Testis (tissue), 3 donors: ENCODE data around the gene SMCO2. TPM values are rescaled to one million over a fixed set of nuclear protein-coding genes. Genes with fewer than 3 reads are reported as not detected.

ENCODE experiments used
- DNase-seq: peaks from one replicate; pipeline ENCODE4 v3.0.0-alpha.2; 2019
- H3K27ac ChIP-seq, 2 donors: fragments of 200-600 bp; sonication (generic); one replicate each; pipeline ENCODE4 v1.5.1; 2019
- H3K27me3 ChIP-seq: fragments of 200-600 bp; sonication (generic); one replicate; pipeline ENCODE4 v1.5.1; 2019
- H3K36me3 ChIP-seq: fragments of 200-600 bp; sonication (generic); one replicate; pipeline ENCODE4 v1.5.1; 2017; ENCODE audit warnings: low read depth; ENCODE audit errors: missing control alignments
- H3K4me1 ChIP-seq: fragments of 200-600 bp; sonication (generic); one replicate; pipeline ENCODE4 v1.5.1; 2019
- H3K4me3 ChIP-seq, 2 donors: fragments of 200-600 bp; sonication (generic); one replicate each; pipeline ENCODE4 v1.5.1; 2017 to 2019
- H3K9me3 ChIP-seq: fragments of 200-600 bp; sonication (generic); one replicate; pipeline ENCODE4 v1.5.1; 2017
- CTCF ChIP-seq, 3 experiments: fragments of 450-650 bp in 2 of 3; fragments of 200-600 bp in 1 of 3; sonication (generic) in 1 of 3; IDR thresholded peaks; one replicate each; pipeline ENCODE4 v1.5.1; 2016 to 2019; ENCODE audit warnings: antibody characterized with exemption in 3 of 3, mild to moderate bottlenecking in 2 of 3, moderate library complexity in 1 of 3
- POLR2A ChIP-seq: fragments of 450-650 bp; IDR thresholded peaks from one replicate; pipeline ENCODE4 v1.6.1; 2017; ENCODE audit warnings: antibody characterized with exemption, mild to moderate bottlenecking, moderate library complexity
- WGBS, 2 donors: methylation state at CpG; one replicate each; pipeline ENCODE4 v1.1.5; 2018; 5-methylcytosine and 5-hydroxymethylcytosine counted together
- intact Hi-C: fragments of 100-400 bp; cut with DNase I; formaldehyde crosslinking; loops from one replicate; pipeline ENCODE4 v1.15.1; 2023; ENCODE audit warnings: low total_unique reads
- polyA plus RNA-seq: library from polyadenylated mRNA; stranded (reverse); fragments of 350-450 nt; fragmentation: Illumina TruSeq; extraction: RNeasy Lipid Tissue Mini Kit (QIAGEN cat#74804); gene quantifications from one replicate; pipeline ENCODE4 v1.2.3, GENCODE V29; 2014; ENCODE audit warnings: low read depth, low replicate concordance; ENCODE audit not compliant: insufficient read depth
- total RNA-seq, 2 donors: library from RNA; depleted of rRNA; stranded (reverse); fragments of >200 nt; gene quantifications; one replicate each; pipeline ENCODE4 v1.2.3, GENCODE V29; 2016

Gene SMCO2
- total and polyA plus RNA-seq, 3 donors from 2014 or later: 1.5 to 4.6 TPM; not detected in 1

DNA sequence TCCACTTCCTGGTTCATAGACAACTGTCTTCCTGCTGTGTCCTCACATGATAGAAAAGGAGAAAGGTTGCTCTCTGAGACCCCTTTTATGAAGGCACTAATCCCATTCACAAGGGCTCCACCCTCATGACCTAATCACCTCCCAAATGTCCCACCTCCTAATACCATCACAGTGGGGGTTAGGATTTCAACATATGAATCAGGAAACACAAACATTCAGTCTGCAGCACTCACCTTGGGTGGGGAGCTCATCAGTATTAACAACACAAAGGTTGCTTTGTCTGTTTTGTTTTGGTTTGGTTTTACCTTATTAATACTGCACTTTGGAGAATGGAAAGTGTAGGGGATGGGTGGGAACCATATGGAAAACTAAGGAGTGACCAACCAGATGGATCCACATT, 10.5 kb upstream of the SMCO2 start:
- Histone ChIP-seq H3K9me3 (no peaks in the 10 kb centered on the region), H3K4me3 (no peak overlapping the region), H3K27me3 (no peaks in the 10 kb centered on the region), H3K4me1 (peaks cover 4% of the 10 kb centered on the region), H3K27ac (no peak overlapping the region), H3K36me3 (no peaks in the 10 kb centered on the region)
- TF ChIP-seq CTCF (IDR thresholded peaks at IDR 0.05) (no peak), POLR2A (no peak)
- DNase-seq: no peak
- intact Hi-C loops: loop anchor here (10.0 kb wide), 1 partner anchor 209 kb away; no protein-coding TSS in a partner anchor

DNA sequence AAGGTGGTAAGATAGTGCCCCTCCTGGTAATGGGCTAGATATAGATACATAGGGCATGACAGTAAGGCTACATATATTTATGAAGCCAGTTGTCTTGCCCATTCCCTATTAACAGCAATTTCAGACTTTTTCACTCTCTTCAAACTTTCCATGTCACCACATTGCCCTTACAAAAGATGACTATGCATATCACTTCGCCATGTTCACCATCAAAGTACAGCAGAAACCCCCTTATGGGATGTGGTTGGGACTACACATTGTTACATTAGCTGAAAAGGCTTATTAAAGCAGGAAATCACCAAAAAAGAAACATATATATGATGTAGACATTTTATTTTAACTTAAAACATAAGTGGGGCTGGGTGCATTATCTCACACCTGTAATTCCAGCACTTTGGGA, 9.8 kb upstream of the SMCO2 start:
- no peak for DNase-seq
- 92 to 100% methylated on average over 1 of the region's 1 CpG for WGBS, 2 donors
- Histone ChIP-seq H3K36me3 (no peaks in the 10 kb centered on the region), H3K27me3 (no peaks in the 10 kb centered on the region), H3K4me3 (no peak overlapping the region), H3K4me1 (peaks cover 4% of the 10 kb centered on the region), H3K9me3 (no peaks in the 10 kb centered on the region), H3K27ac (no peak overlapping the region)
- no peak for TF ChIP-seq POLR2A
- no peak for TF ChIP-seq CTCF (IDR thresholded peaks at IDR 0.05)
- intact Hi-C loops: loop anchor here (10.0 kb wide), 1 partner anchor 208 kb away; no protein-coding TSS in a partner anchor

DNA sequence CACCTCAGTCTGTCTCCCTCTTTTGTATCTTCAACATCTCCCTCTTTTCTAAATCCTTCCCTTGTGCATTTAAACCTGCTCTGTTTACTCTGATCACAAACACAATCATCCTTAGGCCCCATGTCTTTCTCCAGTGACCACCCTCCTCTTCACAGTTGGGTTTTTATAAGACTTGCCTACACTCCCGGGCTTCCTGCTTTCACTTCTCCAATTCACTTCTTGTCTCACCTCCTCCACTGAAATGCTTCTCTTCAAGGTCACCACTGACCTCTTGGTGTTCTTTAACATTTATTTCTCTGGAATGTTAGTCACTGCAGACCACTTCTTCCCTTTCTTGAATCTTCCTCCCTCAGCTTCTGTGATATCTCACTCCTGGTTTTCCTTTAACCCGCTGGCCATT, 8.7 kb upstream of the SMCO2 start:
- H3K9me3 ChIP-seq: no peaks in the 10 kb centered on the region
- H3K27ac ChIP-seq: no peak overlapping the region
- H3K36me3 ChIP-seq: no peaks in the 10 kb centered on the region
- WGBS, 2 donors: 65 to 81% methylated on average over 2 of the region's 2 CpGs
- no peak overlapping the region for H3K4me3 ChIP-seq
- H3K4me1 ChIP-seq: peaks cover 4% of the 10 kb centered on the region
- no peaks in the 10 kb centered on the region for H3K27me3 ChIP-seq
- intact Hi-C loops: loop anchor here (10.0 kb wide), 1 partner anchor 207 kb away; no protein-coding TSS in a partner anchor
- no peak for DNase-seq
- TF ChIP-seq POLR2A (no peak), CTCF (IDR thresholded peaks at IDR 0.05) (no peak)

DNA sequence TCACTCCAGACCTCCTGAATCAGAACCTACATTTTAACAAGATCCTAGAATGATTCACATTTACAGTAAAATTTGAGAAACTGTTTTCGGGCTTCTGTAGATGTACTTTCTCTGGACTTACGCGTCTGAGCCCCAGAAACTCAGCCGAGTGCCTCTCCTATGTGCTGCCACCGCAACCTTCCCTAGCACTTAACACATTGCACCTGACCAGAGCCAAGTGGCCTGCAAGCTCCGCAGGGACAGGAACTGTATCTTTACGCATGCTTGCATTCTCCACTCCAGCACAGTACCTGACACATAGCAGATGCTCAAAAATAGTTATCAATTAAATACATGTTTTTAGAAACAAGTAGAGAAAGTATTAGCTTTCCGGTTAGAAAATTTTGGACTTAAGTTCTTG, 1.2 kb downstream of the SMCO2 start:
- no peak for DNase-seq
- intact Hi-C loops: no loop called here
- no peak overlapping the region for H3K27ac ChIP-seq

More for the DNA sequence above, 1.2 kb downstream of the SMCO2 start:
- Histone ChIP-seq H3K4me1 (no peaks in the 10 kb centered on the region), H3K9me3 (no peaks in the 10 kb centered on the region), H3K36me3 (no peaks in the 10 kb centered on the region), H3K27me3 (no peaks in the 10 kb centered on the region), H3K4me3 (no peak overlapping the region)
- no peak for TF ChIP-seq POLR2A
- TF ChIP-seq CTCF (IDR thresholded peaks at IDR 0.05): no peak
- WGBS, 2 donors: 81 to 92% methylated on average over 8 of the region's 8 CpGs
